Stromal cell of bone marrow (primary cell): ENCODE results near the gene KIF5B.

Source experiments
- DNase-seq: peaks from one replicate; pipeline ENCODE4 v3.0.0-alpha.2; 2012; ENCODE audit warnings: low read depth

KIF5B gene

DNA sequence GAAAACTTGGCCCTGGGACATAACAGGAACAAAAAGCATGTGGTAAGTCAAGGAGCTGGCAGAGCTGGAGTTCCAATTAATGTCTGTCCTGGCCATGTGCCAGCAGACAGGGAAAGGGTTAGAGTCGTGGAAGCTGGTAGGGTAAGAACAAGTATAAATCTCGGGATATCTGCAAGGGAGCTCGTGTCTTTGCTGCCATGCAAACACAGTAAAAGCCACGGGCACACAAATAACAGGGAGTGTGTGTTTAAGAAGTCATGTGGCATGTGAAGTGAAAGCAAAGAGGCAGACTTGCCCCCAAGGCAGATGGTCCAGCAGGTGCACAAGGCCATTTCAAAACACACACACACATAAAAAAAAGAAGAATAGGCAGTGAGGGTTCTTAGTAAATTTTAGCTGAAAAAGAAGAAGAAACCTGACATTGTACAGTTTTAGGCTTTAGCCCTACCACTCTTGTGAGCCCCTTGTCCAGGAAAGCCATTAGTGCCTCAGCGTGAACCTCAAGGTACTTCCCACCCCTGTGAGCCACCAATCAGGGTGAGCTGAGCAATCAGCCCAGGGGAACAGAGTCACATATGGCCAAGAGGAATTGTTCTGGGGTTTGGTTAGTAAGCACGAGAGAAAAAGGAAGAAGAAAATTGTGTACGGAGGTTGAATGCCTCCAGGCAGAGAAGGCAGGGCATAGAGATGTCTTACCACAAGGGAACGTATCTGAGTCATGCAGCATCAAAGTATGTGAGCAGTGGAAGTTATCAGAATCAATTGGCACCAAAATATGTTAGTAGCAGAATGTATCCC is 94.7 kb downstream of the KIF5B start:
- DNase-seq, result no peak

DNA sequence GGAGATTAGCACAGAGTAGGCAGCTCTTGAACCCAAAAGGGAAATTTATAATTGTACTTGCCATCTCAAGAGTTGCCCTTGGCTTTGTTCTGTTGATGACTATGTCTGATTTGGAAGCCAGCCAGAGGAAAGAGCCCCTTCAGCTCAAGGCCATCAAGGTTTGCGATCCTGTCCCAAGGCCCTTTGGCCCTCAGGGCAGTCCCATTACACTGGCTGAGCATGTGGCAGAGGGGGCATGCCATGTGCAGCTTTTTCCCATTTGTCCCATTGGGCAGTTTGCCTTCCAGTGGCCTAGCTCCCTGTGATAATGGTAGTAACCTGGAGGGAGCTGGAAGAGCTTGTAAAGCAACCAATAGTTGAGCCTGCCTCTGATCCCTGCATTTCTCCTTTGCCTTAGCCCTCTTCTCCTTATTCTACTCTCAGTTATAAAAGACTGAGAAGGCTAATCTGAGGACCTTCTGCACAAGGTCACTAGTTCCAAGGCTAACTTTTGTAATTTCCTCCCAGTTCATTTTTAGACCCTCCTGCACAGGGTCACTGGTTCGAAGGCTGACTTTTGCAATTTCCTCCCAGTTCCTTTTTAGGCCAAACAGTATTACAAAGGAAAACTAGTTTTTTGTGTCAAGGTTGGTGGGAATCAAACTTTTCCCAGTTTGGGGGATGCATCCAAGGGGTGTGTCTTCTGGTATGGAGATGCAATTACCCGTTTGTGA is 96.6 kb downstream of the KIF5B start:
- no peak for DNase-seq
